ENCODE data around the gene IDH3A. TPM values are rescaled to one million over a fixed set of nuclear protein-coding genes. Genes with fewer than 3 reads are reported as not detected.
A peak's percentile ranks its signal among the peaks of the same experiment; 100 is the strongest.

Gene IDH3A
- total and polyA plus RNA-seq, 11 donors, result 158 to 471 (median 290) TPM

DNA sequence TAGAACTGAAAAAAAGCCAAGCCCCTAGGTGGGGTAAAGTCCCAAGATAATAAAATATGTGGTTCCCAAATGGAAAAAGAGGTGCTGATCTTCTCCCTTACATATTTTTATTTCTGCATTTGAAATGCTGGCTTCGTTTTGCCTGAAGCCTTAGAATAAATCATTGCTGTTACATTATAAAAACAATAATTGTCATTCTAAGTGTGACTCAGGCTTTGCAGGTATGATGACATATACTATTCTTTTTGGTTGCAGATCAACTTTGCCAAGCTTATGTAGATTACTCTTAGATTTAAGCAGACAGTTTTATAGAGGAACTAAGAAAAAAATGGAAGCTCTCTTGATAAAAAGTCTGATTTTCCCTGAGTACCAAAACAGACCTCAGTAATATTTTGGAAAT is 7.5 kb downstream of the IDH3A start:
- H3K36me3 ChIP-seq, result peaks cover 0 to 67% (median 53%) of the 10 kb centered on the region in 9 donors
- 73 to 82% (median 77%) methylated on average over 1 of the region's 1 CpG for WGBS, 4 donors
- H3K4me3 ChIP-seq, result no peak overlapping the region
- intact Hi-C loops (cut with DNase I), result no loop called here
- H3K27me3 ChIP-seq, result no peaks in the 10 kb centered on the region
- H3K9me3 ChIP-seq, result no peaks in the 10 kb centered on the region
- TF ChIP-seq POLR2A (IDR thresholded peaks at IDR 0.05), result no peak
- TF ChIP-seq, protein P1, sequence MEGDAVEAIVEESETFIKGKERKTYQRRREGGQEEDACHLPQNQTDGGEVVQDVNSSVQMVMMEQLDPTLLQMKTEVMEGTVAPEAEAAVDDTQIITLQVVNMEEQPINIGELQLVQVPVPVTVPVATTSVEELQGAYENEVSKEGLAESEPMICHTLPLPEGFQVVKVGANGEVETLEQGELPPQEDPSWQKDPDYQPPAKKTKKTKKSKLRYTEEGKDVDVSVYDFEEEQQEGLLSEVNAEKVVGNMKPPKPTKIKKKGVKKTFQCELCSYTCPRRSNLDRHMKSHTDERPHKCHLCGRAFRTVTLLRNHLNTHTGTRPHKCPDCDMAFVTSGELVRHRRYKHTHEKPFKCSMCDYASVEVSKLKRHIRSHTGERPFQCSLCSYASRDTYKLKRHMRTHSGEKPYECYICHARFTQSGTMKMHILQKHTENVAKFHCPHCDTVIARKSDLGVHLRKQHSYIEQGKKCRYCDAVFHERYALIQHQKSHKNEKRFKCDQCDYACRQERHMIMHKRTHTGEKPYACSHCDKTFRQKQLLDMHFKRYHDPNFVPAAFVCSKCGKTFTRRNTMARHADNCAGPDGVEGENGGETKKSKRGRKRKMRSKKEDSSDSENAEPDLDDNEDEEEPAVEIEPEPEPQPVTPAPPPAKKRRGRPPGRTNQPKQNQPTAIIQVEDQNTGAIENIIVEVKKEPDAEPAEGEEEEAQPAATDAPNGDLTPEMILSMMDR (IDR thresholded peaks at IDR 0.05), result no peak
- H3K4me1 ChIP-seq, result peaks cover 0 to 47% (median 20%) of the 10 kb centered on the region in 12 donors
- ATAC-seq (no peak), DNase-seq (no peak)
- peak overlapping the region in 3 of 12 donors; percentile 10 to 53 (median 18) for H3K27ac ChIP-seq

DNA sequence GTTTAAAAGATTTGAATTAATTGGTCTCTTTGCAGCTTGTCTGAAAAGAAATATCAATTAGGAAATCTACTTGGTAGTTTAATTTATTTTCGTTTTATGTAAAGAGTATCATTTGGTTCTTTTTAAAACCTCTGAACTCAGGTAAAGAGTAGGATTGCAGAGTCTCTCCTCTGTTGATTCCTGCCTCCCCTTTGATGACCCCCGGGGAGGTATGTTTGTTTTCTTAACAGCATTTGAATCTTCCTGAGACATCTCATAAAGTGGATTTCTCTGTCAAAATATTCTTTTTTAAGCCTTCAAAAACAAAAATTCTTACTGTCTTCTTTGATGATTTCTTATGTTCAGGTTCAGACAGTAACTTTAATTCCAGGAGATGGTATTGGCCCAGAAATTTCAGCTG is 8.0 kb downstream of the IDH3A start:
- H3K27ac ChIP-seq, result peak overlapping the region in 2 of 12 donors; percentile 10 to 35
- ATAC-seq (no peak), DNase-seq (no peak)
- H3K9me3 ChIP-seq, result no peaks in the 10 kb centered on the region
- intact Hi-C loops (cut with DNase I), result no loop called here
- H3K4me1 ChIP-seq, result peaks cover 0 to 43% (median 20%) of the 10 kb centered on the region in 12 donors
- peaks cover 0 to 72% (median 59%) of the 10 kb centered on the region in 9 donors for H3K36me3 ChIP-seq
- WGBS, 4 donors, result 32 to 48% (median 47%) methylated on average over 2 of the region's 2 CpGs
- H3K27me3 ChIP-seq, result no peaks in the 10 kb centered on the region
- H3K4me3 ChIP-seq, result no peak overlapping the region
- TF ChIP-seq POLR2A (IDR thresholded peaks at IDR 0.05), result no peak
- TF ChIP-seq, protein P1 (IDR thresholded peaks at IDR 0.05), result no peak

DNA sequence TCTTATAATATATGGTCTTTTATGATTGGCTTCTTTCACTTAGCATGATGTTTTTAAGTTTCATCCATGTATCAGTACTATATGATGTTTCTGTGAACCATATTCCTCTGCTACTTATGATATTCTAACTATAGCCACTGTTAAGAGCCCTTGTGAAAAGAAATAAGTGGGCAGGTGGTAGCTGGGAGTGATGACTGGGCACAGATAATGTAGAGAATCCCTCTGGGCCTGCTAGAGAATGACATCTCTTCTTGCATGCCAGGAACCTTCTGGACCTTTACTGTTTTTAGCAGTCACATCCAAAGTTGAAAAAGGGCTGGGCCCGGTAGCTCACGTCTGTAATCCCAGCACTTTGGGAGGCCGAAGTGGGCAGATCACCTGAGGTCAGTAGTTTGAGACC is 10.2 kb downstream of the IDH3A start:
- ATAC-seq (peak; percentile 38 to 79 (median 60)), DNase-seq (no peak)
- no peaks in the 10 kb centered on the region for H3K9me3 ChIP-seq
- H3K36me3 ChIP-seq, result peaks cover 0 to 93% (median 77%) of the 10 kb centered on the region in 9 donors
- 55 to 80% (median 61%) methylated on average over 3 of the region's 3 CpGs for WGBS, 4 donors
- no peak overlapping the region for H3K4me3 ChIP-seq
- peak overlapping the region in 3 of 12 donors; percentile 11 to 36 (median 20) for H3K27ac ChIP-seq
- intact Hi-C loops (cut with DNase I), result no loop called here
- H3K4me1 ChIP-seq, result peaks cover 0 to 33% (median 14%) of the 10 kb centered on the region in 12 donors
- TF ChIP-seq, protein P1 (IDR thresholded peaks at IDR 0.05), result no peak
- no peak for TF ChIP-seq POLR2A (IDR thresholded peaks at IDR 0.05)
- H3K27me3 ChIP-seq, result no peaks in the 10 kb centered on the region

DNA sequence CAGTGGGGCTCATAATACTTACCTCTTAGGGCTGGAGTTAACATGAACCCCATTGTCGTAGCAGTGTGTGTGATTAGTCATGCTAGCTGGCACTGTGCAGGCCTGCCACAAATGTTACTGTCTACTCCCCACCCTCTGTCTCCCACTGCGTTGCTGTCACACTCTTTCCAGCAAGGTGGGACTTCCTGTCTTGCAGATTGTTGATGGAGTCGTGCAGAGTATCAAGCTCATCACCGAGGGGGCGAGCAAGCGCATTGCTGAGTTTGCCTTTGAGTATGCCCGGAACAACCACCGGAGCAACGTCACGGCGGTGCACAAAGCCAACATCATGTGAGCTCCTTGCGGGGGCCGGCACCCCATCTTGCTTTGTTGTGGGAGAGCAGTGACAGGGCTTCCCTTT is 12.9 kb downstream of the IDH3A start:
- H3K4me3 ChIP-seq, result no peak overlapping the region
- DNase-seq (no peak), ATAC-seq (peak in 2 of 4 donors; percentile 28 to 47)
- H3K9me3 ChIP-seq, result no peaks in the 10 kb centered on the region
- H3K27me3 ChIP-seq, result no peaks in the 10 kb centered on the region
- peaks cover 0 to 100% (median 98%) of the 10 kb centered on the region in 9 donors for H3K36me3 ChIP-seq
- no peak overlapping the region for H3K27ac ChIP-seq
- WGBS, 4 donors, result 84 to 93% (median 86%) methylated on average over 13 of the region's 13 CpGs
- peaks cover 0 to 10% (median 0%) of the 10 kb centered on the region in 12 donors for H3K4me1 ChIP-seq
- TF ChIP-seq POLR2A (IDR thresholded peaks at IDR 0.05), result no peak
- TF ChIP-seq, protein P1 (IDR thresholded peaks at IDR 0.05), result no peak
- intact Hi-C loops (cut with DNase I), result no loop called here
